Measurements from ENCODE around the gene ZDHHC12. TPM values are rescaled to one million over a fixed set of nuclear protein-coding genes. Genes with fewer than 3 reads are reported as not detected.

Gene ZDHHC12
- total and polyA plus RNA-seq, 2 donors (not counting 3 experiments of a cell fraction or from before 2014, with no cell fraction given) = 28.8 to 62.0 TPM

DNA sequence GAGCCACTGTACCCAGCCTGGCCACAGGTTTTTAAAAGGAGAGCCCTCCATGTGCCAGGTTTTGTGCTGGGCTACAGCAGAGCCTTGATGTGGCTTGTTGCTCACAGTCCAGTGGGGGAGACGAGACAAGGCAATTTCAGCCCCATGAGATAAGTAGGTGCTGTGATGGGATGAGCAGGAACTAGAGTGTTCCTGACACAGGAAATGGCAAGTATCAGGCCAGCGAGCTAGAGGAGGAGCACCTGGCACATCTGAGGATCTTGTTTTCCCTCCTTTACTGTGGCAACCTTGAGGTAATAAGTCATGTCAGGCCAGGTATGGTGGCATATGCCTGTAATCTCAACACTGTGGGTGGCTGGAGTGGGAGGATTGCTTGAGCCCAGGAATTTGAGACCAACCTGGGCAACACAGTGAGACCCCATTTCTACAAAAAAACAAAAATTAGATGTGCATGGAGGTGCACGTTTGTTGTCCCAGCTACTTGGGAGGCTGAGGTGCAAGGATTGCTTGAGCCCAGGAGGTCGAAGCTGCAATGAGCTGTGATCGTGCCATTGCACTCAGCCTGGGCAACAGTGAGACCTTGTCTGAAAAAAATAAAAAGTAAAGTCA, 3.8 kb upstream of the ZDHHC12 start:
- intact Hi-C loops (cut with micrococcal nuclease) (no loop called here), dilution Hi-C loops (cut with MboI; ENCODE audit: extremely low pct_ligation_motif_present, low sequenced_read_pairs) (no loop called here)
- POLR2A ChIA-PET = no interaction called here
- BruUV-seq (replicated peaks) = no TSS peak
- H3K27ac ChIP-seq (ENCODE audit: insufficient read depth, low read depth, low read length) = no peak overlapping the region
- H3K4me2 ChIP-seq (ENCODE audit: insufficient read depth, low read length) = no peak overlapping the region
- no peak for DNase-seq (ENCODE audit: low read depth, low spot score)
- H3K79me2 ChIP-seq (ENCODE audit: control insufficient read depth, insufficient read depth, low read length) = no peaks in the 10 kb centered on the region
- no peaks in the 10 kb centered on the region for H3K9me3 ChIP-seq (replicated peaks; ENCODE audit: control insufficient read depth, insufficient read depth, low read length)
- H4K20me1 ChIP-seq (replicated peaks; ENCODE audit: control insufficient read depth, extremely low read depth, insufficient read depth, low read length) = no peaks in the 10 kb centered on the region
- no peak for FAIRE-seq
- no peak overlapping the region for H3K9ac ChIP-seq (replicated peaks; ENCODE audit: extremely low read depth, insufficient read depth, low read length)
- no peaks in the 10 kb centered on the region for H3K27me3 ChIP-seq (ENCODE audit: control insufficient read depth in 2 of 2, insufficient read depth in 2 of 2, low read length in 2 of 2)
- no peak overlapping the region for H3K4me3 ChIP-seq (replicated peaks in 1 of 3; ENCODE audit: insufficient read depth in 1 of 3, low read depth in 1 of 3, low read length in 3 of 3)
- H2AFZ ChIP-seq (ENCODE audit: low read depth, low read length) = no peak overlapping the region
- H3K9me1 ChIP-seq (replicated peaks; ENCODE audit: control insufficient read depth, extremely low read depth, insufficient read depth, low read length) = no peaks in the 10 kb centered on the region
- H3K4me1 ChIP-seq (ENCODE audit: control insufficient read depth, extremely low read depth, insufficient read depth, low read length) = peaks cover 5% of the 10 kb centered on the region
- CTCF ChIA-PET = interaction anchor here (0.9 to 1.3 kb wide), 2 partner anchors 26 to 90 kb away, joined by 3 read pairs; partner anchors contain the start of gene PKN3
- no peaks in the 10 kb centered on the region for H3K36me3 ChIP-seq (ENCODE audit: control insufficient read depth in 2 of 2, extremely low read depth in 1 of 2, insufficient read depth in 2 of 2, low read length in 2 of 2)
- TF ChIP-seq JUN (IDR thresholded peaks at IDR 0.05; ENCODE audit: borderline replicate concordance, insufficient read depth, insufficient read length, low read depth) = no peak
- TF ChIP-seq, protein P1, sequence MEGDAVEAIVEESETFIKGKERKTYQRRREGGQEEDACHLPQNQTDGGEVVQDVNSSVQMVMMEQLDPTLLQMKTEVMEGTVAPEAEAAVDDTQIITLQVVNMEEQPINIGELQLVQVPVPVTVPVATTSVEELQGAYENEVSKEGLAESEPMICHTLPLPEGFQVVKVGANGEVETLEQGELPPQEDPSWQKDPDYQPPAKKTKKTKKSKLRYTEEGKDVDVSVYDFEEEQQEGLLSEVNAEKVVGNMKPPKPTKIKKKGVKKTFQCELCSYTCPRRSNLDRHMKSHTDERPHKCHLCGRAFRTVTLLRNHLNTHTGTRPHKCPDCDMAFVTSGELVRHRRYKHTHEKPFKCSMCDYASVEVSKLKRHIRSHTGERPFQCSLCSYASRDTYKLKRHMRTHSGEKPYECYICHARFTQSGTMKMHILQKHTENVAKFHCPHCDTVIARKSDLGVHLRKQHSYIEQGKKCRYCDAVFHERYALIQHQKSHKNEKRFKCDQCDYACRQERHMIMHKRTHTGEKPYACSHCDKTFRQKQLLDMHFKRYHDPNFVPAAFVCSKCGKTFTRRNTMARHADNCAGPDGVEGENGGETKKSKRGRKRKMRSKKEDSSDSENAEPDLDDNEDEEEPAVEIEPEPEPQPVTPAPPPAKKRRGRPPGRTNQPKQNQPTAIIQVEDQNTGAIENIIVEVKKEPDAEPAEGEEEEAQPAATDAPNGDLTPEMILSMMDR (IDR thresholded peaks at IDR 0.05; ENCODE audit: extremely low read depth in 1 of 2, insufficient read depth in 1 of 2, low read depth in 1 of 2, low read length in 2 of 2) = no peak
- TF ChIP-seq POLR2AphosphoS5 (IDR thresholded peaks at IDR 0.05; ENCODE audit: insufficient read depth, low read depth, low read length) = no peak
- no peak for TF ChIP-seq FOS (IDR thresholded peaks at IDR 0.05; ENCODE audit: borderline replicate concordance, insufficient read depth, low read length)
- TF ChIP-seq MYC (IDR thresholded peaks at IDR 0.05; ENCODE audit: low read depth, low read length) = no peak
- no peak for TF ChIP-seq EZH2 (IDR thresholded peaks at IDR 0.05; ENCODE audit: borderline replicate concordance, low read depth, low read length, severe bottlenecking)
- no peak for TF ChIP-seq POLR2A (IDR thresholded peaks at IDR 0.05; ENCODE audit: low read depth, low read length)
- TF ChIP-seq, protein P2, sequence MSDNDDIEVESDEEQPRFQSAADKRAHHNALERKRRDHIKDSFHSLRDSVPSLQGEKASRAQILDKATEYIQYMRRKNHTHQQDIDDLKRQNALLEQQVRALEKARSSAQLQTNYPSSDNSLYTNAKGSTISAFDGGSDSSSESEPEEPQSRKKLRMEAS (IDR thresholded peaks at IDR 0.05; ENCODE audit: insufficient read depth, insufficient read length) = no peak
- TF ChIP-seq GATA2 (IDR thresholded peaks at IDR 0.05; ENCODE audit: insufficient read depth, insufficient read length, low read depth, low read length) = no peak
